GM23248 (cell line): ENCODE data around the gene MYPN.

Experiments
- EZH2 ChIP-seq: fragments of 200-600 bp; sonication (generic); IDR thresholded peaks from 2 replicates; pipeline ENCODE4 v1.6.1; 2018; ENCODE audit warnings: antibody characterized with exemption, mild to moderate bottlenecking; ENCODE audit not compliant: insufficient read depth, poor library complexity, severe bottlenecking
- EZH2phosphoT487 ChIP-seq: fragments of 200-600 bp; sonication (generic); IDR thresholded peaks from 2 replicates; pipeline ENCODE4 v1.6.1; 2018; ENCODE audit warnings: antibody characterized with exemption, moderate library complexity, mild to moderate bottlenecking, low read depth; ENCODE audit not compliant: insufficient read depth

DNA sequence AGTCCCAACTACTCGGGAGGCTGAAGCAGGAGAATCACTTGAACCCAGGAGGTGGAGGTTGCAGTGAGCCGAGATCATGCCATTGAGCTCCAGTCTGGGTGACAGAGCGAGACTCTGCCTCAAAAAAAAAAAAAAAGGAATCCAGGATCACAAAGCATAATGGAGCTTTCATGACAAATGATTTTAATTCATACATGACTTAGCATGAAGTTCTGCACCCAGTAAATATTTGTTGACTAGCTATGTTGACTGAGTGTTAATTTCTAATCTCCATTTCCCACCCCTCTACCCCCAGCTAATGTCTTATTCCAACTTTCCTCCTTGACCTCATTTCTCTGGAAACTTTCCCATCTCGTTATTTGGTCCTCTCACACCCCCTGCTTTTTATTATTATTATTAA lies 69.3 kb downstream of the MYPN start:
- TF ChIP-seq EZH2phosphoT487 (no peak), EZH2 (no peak)
